Stimulated activated naive CD8-positive, alpha-beta T cell treated with anti-CD3 and anti-CD28 coated beads, Interleukin-15, Interleukin-2, amounts not matched to agents 100 ng/mL and 50 ng/mL, for 24 hours (primary cell): ENCODE data around the gene FAM83E.
A peak's percentile ranks its signal among the peaks of the same experiment; 100 is the strongest.
"Not testable (repeated sequence)": the region's sequence is repeated elsewhere in the genome, so short reads cannot be mapped to it uniquely, and the experiment has no call there.

Experiments used
- H3K27ac Mint-ChIP-seq: one replicate; pipeline ENCODE4 v1.8.0; 2021; ENCODE audit warnings: mild to moderate bottlenecking, mixed read lengths
- H3K27me3 Mint-ChIP-seq: one replicate; pipeline ENCODE4 v1.8.0; 2021; ENCODE audit warnings: mixed read lengths
- H3K36me3 Mint-ChIP-seq: one replicate; pipeline ENCODE4 v1.8.0; 2021; ENCODE audit warnings: low read depth, mixed read lengths
- H3K4me1 Mint-ChIP-seq: one replicate; pipeline ENCODE4 v1.8.0; 2021; ENCODE audit warnings: low read depth, mixed read lengths
- H3K4me3 Mint-ChIP-seq: one replicate; pipeline ENCODE4 v1.8.0; 2021; ENCODE audit warnings: mild to moderate bottlenecking, mixed read lengths
- H3K9me3 Mint-ChIP-seq: one replicate; pipeline ENCODE4 v1.8.0; 2021; ENCODE audit warnings: mixed read lengths

The FAM83E gene

DNA sequence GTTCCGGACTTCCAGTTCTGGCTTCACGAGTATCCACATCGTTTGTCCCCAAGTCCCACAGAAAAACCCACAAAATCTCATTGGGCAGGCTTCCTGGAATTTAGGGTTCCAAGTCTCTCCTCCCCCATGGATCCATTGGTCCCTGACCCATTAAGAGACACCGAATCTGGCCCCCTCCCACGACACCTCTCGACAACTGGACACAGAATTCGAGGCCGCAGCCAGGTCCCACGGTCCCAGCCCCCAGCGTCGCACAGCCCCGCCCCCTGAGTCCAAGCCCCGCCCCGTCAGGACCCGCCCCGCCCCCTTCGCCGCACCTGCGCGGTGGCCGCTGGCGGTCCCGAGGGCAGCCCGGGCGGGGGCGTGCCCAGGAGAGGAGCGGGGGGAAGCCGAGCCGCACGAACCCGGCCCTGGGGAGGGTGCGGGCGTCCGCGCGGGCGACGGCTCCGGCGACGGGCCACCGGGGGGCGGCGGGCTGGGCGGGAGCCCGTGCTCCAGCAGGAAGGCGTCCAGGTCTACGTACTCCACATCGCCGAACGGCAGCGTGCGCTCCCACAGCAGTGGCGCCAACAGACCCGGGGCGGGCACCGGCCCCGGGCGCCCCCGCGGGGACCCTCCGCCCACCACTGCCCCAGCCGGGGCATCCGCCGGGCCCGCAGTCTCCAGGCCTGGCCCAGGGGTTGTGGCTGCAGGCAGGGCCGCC is 20.5 kb upstream of the FAM83E start:
- Mint-ChIP-seq H3K4me3 (peak overlapping the region; percentile 86), H3K4me1 (peaks cover 70% of the 10 kb centered on the region), H3K27me3 (no peaks in the 10 kb centered on the region), H3K27ac (peak overlapping the region; percentile 87), H3K36me3 (no peaks in the 10 kb centered on the region), H3K9me3 (no peaks in the 10 kb centered on the region)

DNA sequence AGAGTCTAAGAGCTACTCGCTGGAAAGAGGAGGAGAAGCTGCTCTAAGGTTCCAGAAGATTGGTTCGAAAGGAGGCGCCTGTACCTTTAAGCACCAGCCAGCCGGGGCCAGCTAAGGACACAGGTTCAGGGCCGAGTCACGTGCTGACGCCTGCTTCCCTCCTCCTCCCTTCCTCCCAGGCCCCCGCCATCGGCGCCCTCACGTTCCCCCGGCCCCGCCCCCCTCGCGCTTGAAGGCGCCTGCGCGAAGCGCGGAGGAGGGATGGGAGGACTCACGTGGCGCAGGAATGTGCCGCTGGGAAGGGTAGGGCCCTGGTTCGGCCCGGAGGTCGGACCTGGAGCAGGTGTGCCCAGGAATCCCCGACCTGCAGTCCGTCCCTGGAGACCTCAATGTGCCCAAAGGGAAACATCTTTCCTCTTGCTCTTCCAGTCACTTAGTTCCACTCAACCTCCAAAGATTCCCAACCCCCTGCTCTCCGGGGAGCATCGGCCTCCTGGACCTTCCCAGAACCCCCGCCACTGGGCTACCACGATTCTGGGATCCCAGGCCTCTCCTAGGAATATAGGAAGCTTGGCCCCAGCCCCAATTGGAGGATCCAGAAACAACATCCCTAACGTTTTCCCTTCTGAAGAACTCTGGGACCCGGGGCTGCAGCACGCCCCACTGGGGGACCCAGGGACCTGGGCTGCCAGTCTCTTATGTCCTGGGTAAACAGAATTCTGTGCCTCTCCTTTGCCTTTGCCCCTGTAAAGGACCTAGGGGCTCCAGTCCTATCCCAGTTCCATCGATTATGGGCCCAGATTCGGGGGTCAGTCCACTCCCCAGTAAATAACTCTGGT is 19.8 kb upstream of the FAM83E start:
- Mint-ChIP-seq H3K27me3 (no peaks in the 10 kb centered on the region), H3K9me3 (no peaks in the 10 kb centered on the region), H3K4me1 (peaks cover 69% of the 10 kb centered on the region), H3K4me3 (peak overlapping the region; percentile 80), H3K36me3 (peaks cover 3% of the 10 kb centered on the region), H3K27ac (peak overlapping the region; percentile 87)

DNA sequence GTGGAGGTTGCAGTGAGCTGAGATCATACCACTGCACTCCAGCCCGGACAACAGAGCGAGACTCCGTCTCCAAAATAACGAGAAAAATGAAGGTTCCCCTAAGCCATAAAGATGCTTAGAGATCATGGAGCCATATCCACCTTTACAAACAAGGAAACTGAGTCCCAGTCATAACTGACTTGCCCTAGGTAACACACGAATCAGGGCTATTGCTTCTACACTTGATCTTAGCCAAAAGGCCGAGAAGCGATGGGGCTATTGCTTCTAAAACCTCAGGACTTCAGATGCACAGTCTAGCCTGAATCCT is 19.1 kb upstream of the FAM83E start:
- Mint-ChIP-seq H3K27me3 (no peaks in the 10 kb centered on the region), H3K4me1 (peaks cover 65% of the 10 kb centered on the region), H3K4me3 (peak overlapping the region; percentile 71), H3K9me3 (no peaks in the 10 kb centered on the region), H3K36me3 (peaks cover 3% of the 10 kb centered on the region), H3K27ac (peak overlapping the region; percentile 87)

DNA sequence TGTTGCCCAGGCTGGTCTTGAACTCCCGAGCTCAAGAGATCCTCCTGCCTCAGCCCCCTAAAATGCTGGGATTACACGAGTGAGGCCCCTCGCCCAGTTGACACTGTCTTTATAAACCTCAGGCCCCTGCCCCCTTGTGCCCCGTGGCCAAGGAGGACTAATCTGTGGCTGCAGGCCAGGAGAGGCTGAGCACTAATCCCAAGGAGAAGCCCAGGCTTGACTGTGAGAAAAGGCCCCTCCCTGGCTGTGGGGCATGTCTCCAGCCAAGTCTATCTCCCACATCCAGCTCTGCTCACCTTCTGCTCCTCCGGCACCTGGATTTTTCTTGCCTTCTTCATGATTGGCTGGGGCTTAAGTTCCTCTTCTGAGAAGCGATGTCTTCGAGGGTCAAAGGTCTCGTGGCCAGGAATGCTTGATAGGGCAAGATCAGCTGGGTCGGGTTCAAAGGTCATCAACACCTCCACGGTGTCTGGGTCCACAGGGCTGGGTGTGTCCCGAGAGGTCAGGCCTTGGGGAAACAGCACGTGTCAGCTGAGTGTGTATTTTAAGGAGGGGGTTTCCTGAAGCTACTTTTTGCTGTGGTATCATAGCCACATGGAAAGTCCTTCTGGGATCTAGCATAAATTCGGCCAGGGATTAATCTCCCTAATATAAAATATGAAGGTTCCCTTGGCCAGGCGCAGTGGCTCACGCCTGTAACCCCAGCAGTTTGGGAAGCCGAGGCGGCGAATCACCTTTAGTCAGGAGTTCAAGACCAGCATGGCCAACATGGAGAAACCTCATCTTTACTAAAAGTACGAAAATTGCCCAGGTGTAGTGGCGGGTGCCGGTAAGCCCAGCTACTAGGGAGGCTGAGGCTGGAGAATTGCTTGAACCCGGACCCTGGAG is 18.5 kb upstream of the FAM83E start:
- H3K27me3 Mint-ChIP-seq = no peaks in the 10 kb centered on the region
- H3K27ac Mint-ChIP-seq = peak overlapping the region; percentile 87
- H3K4me1 Mint-ChIP-seq = peaks cover 59% of the 10 kb centered on the region
- H3K4me3 Mint-ChIP-seq = no peak overlapping the region
- H3K9me3 Mint-ChIP-seq = no peaks in the 10 kb centered on the region
- H3K36me3 Mint-ChIP-seq = peaks cover 3% of the 10 kb centered on the region

DNA sequence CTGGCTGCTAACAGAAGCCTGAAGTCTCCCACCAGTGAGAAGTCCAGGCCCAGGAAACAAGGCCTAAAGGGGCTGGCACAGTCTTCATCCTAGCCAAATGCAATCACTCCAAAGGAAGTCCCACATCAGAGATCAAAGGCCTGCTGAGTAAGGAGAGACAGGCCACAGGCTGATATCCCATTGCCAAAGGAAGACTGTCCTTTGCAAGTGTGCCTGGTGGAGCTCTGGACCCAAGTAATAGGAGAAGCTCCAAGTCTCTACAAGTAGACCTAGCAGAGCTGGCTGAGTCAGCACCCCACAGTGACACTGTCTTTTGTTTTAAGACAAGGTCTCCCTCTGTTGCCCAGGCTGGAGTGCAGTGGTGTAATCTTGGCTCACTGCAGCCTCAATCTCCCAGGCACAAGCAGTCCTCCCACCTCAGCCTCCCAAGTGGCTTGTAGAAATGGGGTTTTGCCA is 17.8 kb upstream of the FAM83E start:
- Mint-ChIP-seq H3K27ac (peak overlapping the region; percentile 77), H3K9me3 (no peaks in the 10 kb centered on the region), H3K4me3 (no peak overlapping the region), H3K36me3 (peaks cover 3% of the 10 kb centered on the region), H3K4me1 (peaks cover 54% of the 10 kb centered on the region), H3K27me3 (no peaks in the 10 kb centered on the region)

DNA sequence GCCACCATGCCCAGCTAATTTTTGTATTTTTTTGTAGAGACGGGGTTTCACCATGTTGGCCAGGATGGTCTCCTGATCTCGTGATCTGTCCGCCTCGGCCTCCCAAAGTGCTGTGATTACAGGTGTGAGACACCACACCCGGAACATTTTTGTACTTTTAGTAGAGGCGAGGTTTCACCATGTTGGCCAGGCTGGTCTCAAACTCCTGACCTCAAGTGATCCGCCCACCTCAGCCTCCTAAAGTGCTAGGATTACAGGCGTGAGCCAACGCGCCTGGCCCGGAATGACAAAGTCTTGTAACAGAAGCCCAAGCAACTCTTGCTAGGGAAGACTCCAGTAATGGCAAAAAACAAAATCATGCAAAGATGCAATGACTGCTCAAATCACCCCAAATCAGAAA is 17.4 kb upstream of the FAM83E start:
- H3K9me3 Mint-ChIP-seq, H3K27me3 Mint-ChIP-seq, H3K36me3 Mint-ChIP-seq, H3K4me3 Mint-ChIP-seq: not testable (repeated sequence)
- H3K4me1 Mint-ChIP-seq = peaks cover 55% of the 10 kb centered on the region
- peak overlapping the region; percentile 77 for H3K27ac Mint-ChIP-seq

DNA sequence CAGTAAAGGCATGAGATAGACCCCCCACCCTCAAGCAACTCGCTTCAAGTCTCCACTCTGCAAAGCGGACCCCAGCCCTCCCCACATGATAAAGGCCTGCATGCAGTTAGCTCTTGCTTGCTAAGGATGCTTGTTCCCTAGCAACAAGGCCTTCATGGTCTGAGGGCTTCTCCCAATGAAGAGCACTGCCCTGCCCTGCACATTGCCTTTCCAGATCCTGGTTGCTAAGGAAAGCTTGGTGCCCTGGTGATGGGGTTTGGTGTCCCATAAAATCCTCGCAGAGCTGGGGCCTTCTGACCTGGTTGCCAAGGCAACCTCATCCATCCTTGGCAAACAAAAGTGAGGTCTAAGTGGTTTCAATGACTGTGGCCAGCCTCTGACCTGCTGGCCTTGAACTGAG is 16.3 kb upstream of the FAM83E start:
- no peaks in the 10 kb centered on the region for H3K9me3 Mint-ChIP-seq
- peaks cover 6% of the 10 kb centered on the region for H3K36me3 Mint-ChIP-seq
- no peak overlapping the region for H3K27ac Mint-ChIP-seq
- H3K27me3 Mint-ChIP-seq = no peaks in the 10 kb centered on the region
- H3K4me1 Mint-ChIP-seq = peaks cover 59% of the 10 kb centered on the region
- H3K4me3 Mint-ChIP-seq = no peak overlapping the region

GRCh38 chr19:48630296-48631063 is 15.6 kb upstream of the FAM83E start:
- Mint-ChIP-seq H3K36me3 (peaks cover 7% of the 10 kb centered on the region), H3K27ac (no peak overlapping the region), H3K4me1 (peaks cover 56% of the 10 kb centered on the region), H3K27me3 (no peaks in the 10 kb centered on the region), H3K4me3 (no peak overlapping the region), H3K9me3 (no peaks in the 10 kb centered on the region)

DNA sequence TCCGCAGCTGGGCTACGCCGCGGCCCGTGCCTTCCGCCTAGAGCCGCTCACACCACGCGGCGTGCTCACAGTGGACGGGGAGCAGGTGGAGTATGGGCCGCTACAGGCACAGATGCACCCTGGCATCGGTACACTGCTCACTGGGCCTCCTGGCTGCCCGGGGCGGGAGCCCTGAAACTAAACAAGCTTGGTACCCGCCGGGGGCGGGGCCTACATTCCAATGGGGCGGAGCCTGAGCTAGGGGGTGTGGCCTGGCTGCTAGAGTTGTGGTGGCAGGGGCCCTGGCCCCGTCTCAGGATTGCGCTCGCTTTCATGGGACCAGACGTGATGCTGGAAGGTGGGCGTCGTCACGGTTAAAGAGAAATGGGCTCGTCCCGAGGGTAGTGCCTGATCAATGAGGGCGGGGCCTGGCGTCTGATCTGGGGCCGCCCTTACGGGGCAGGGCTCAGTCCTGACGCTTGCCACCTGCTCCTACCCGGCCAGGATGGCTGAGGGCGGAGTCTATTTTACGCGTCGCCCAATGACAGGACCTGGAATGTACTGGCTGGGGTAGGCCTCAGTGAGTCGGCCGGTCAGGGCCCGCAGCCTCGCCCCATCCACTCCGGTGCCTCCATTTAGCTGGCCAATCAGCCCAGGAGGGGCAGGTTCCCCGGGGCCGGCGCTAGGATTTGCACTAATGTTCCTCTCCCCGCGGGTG is 14.9 kb upstream of the FAM83E start:
- peaks cover 12% of the 10 kb centered on the region for H3K36me3 Mint-ChIP-seq
- H3K27ac Mint-ChIP-seq = no peak overlapping the region
- H3K4me1 Mint-ChIP-seq = peaks cover 57% of the 10 kb centered on the region
- no peak overlapping the region for H3K4me3 Mint-ChIP-seq
- H3K9me3 Mint-ChIP-seq = no peaks in the 10 kb centered on the region
- H3K27me3 Mint-ChIP-seq = no peaks in the 10 kb centered on the region

DNA sequence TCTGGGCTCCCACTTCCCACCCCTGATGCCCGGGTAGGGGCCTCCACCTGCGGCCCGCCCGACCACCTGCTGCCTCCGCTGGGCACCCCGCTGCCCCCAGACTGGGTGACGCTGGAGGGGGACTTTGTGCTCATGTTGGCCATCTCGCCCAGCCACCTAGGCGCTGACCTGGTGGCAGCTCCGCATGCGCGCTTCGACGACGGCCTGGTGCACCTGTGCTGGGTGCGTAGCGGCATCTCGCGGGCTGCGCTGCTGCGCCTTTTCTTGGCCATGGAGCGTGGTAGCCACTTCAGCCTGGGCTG is 14.4 kb upstream of the FAM83E start:
- Mint-ChIP-seq H3K27ac (no peak overlapping the region), H3K4me3 (no peak overlapping the region), H3K9me3 (no peaks in the 10 kb centered on the region), H3K36me3 (peaks cover 12% of the 10 kb centered on the region), H3K27me3 (no peaks in the 10 kb centered on the region), H3K4me1 (peaks cover 57% of the 10 kb centered on the region)

GRCh38 chr19:48628486-48629296 is 13.8 kb upstream of the FAM83E start:
- Mint-ChIP-seq H3K9me3 (no peaks in the 10 kb centered on the region), H3K36me3 (peaks cover 16% of the 10 kb centered on the region), H3K27ac (no peak overlapping the region), H3K27me3 (no peaks in the 10 kb centered on the region), H3K4me3 (no peak overlapping the region), H3K4me1 (peaks cover 58% of the 10 kb centered on the region)

DNA sequence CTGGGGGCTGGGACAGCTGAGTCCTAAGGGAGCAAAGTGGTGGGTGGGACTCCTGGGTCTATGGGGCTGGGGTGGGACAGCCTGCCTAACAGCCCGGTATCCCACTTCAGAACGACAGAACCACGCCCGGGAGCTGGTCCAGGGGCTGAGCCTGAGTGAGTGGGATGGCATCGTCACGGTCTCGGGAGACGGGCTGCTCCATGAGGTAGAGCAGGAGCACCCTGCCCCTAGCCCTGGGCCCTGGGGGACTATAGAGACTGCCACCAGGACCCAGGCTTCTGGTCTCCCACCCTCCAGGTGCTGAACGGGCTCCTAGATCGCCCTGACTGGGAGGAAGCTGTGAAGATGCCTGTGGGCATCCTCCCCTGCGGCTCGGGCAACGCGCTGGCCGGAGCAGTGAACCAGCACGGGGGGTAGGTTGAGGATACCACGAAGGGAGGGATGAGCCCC is 13.0 kb upstream of the FAM83E start:
- Mint-ChIP-seq H3K4me1 (peaks cover 56% of the 10 kb centered on the region), H3K27me3 (no peaks in the 10 kb centered on the region), H3K36me3 (peaks cover 22% of the 10 kb centered on the region), H3K4me3 (no peak overlapping the region), H3K27ac (no peak overlapping the region), H3K9me3 (no peaks in the 10 kb centered on the region)

- H3K4me1 Mint-ChIP-seq = peaks cover 55% of the 10 kb centered on the region
- no peaks in the 10 kb centered on the region for H3K9me3 Mint-ChIP-seq
- H3K36me3 Mint-ChIP-seq = peaks cover 26% of the 10 kb centered on the region
- no peak overlapping the region for H3K4me3 Mint-ChIP-seq
- H3K27me3 Mint-ChIP-seq = no peaks in the 10 kb centered on the region
- H3K27ac Mint-ChIP-seq = peak overlapping the region; percentile 37
Measured at GRCh38 chr19:48627201-48627864, 12.5 kb upstream of the FAM83E start.
